ENCODE measurements around the gene SCG3. TPM values are rescaled to one million over a fixed set of nuclear protein-coding genes. Genes with fewer than 3 reads are reported as not detected.

Gene SCG3
- total RNA-seq, 1 experiment from 2014 or later = 22.7 TPM

DNA sequence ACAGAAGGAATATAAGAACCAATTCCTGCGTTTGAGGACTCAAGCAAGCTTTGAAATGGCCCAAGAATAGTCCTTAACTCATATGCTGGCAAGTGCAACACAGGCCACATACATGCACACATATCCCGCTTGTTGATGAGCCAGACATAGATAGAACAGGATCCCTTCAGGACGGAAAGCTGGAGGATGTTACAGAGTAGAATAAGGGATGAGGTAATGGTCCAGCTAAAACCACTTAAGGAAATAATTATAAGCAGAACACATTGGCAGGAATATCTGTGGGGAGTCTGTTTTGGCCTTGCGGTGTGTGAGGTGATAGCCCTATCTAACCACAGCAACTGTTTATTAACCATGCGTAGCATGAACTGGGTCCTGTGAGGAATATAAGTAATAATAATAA is 25.0 kb downstream of the SCG3 start:
- no peak overlapping the region for H2BK20ac ChIP-seq (ENCODE audit: low read depth, low read length, poor library complexity, severe bottlenecking)
- no peak overlapping the region for H3T11ph ChIP-seq (ENCODE audit: low read length)
- no peak overlapping the region for H3K4me3 Mint-ChIP-seq
- H2BK12ac ChIP-seq (ENCODE audit: insufficient read length, low read depth, low read length) = no peak overlapping the region
- no peaks in the 10 kb centered on the region for H3K79me2 ChIP-seq (ENCODE audit: insufficient read depth, low read length)
- no CpG with 5 or more reads among the region's 5 CpGs for WGBS (ENCODE audit: extremely low coverage, insufficient read length, low lambda C conversion rate)
- no peak overlapping the region for H3K27ac Mint-ChIP-seq
- no peak overlapping the region for H2AK5ac ChIP-seq (ENCODE audit: insufficient read length, low read length)
- no peak overlapping the region for H2BK5ac ChIP-seq (ENCODE audit: insufficient read length, low read length)
- no peaks in the 10 kb centered on the region for H3K4me1 ChIP-seq (ENCODE audit: insufficient read depth, low read length)
- TF ChIP-seq, protein P1, sequence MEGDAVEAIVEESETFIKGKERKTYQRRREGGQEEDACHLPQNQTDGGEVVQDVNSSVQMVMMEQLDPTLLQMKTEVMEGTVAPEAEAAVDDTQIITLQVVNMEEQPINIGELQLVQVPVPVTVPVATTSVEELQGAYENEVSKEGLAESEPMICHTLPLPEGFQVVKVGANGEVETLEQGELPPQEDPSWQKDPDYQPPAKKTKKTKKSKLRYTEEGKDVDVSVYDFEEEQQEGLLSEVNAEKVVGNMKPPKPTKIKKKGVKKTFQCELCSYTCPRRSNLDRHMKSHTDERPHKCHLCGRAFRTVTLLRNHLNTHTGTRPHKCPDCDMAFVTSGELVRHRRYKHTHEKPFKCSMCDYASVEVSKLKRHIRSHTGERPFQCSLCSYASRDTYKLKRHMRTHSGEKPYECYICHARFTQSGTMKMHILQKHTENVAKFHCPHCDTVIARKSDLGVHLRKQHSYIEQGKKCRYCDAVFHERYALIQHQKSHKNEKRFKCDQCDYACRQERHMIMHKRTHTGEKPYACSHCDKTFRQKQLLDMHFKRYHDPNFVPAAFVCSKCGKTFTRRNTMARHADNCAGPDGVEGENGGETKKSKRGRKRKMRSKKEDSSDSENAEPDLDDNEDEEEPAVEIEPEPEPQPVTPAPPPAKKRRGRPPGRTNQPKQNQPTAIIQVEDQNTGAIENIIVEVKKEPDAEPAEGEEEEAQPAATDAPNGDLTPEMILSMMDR (conservative IDR thresholded peaks at IDR 0.05) = no peak
- H3K9me3 Mint-ChIP-seq = no peaks in the 10 kb centered on the region
- H3K18ac ChIP-seq (ENCODE audit: insufficient read length, low read depth, low read length) = no peak overlapping the region
- H3K4me2 ChIP-seq (ENCODE audit: insufficient read depth, insufficient read length, low read length) = no peak overlapping the region
- H3K14ac ChIP-seq (ENCODE audit: insufficient read depth, low read length) = no peak overlapping the region
- H4K5ac ChIP-seq (ENCODE audit: insufficient read length, low read depth, low read length) = no peak overlapping the region
- no peaks in the 10 kb centered on the region for H3K9me3 ChIP-seq (ENCODE audit: control insufficient read depth, low read depth, low read length)
- H4K20me1 ChIP-seq (ENCODE audit: control insufficient read depth, insufficient read depth, insufficient read length) = no peaks in the 10 kb centered on the region
- no peak for DNase-seq
- no peak overlapping the region for H2AFZ ChIP-seq (ENCODE audit: low read length)
- no peaks in the 10 kb centered on the region for H3K23me2 ChIP-seq (ENCODE audit: insufficient read length, low read depth, low read length, poor library complexity, severe bottlenecking)
- no peaks in the 10 kb centered on the region for H3K27me3 ChIP-seq (ENCODE audit: insufficient read depth, low read length)
- H3K27ac ChIP-seq (ENCODE audit: insufficient read length, low read depth, low read length) = no peak overlapping the region
- no peak overlapping the region for H3K23ac ChIP-seq (ENCODE audit: insufficient read length, low read depth, low read length)
- H3K9ac ChIP-seq (ENCODE audit: extremely low read depth, insufficient read length, low read length) = no peak overlapping the region
- H3K27me3 Mint-ChIP-seq (ENCODE audit: low read depth) = no peaks in the 10 kb centered on the region
- H3K79me1 ChIP-seq (ENCODE audit: insufficient read depth, low read depth, low read length, poor library complexity, severe bottlenecking) = no peaks in the 10 kb centered on the region
- H3K56ac ChIP-seq (ENCODE audit: insufficient read length, low read depth, low read length) = no peak overlapping the region
- H3K4ac ChIP-seq (ENCODE audit: low read depth, low read length) = no peak overlapping the region
- no peak overlapping the region for H4K91ac ChIP-seq (ENCODE audit: insufficient read length, low read depth, low read length)
- H2BK120ac ChIP-seq (ENCODE audit: low read depth, low read length, poor library complexity, severe bottlenecking) = no peak overlapping the region
- H3K4me1 Mint-ChIP-seq = no peaks in the 10 kb centered on the region
- peaks cover 2 to 6% (median 4%) of the 10 kb centered on the region in 3 experiments; a peak in 4 of 7 replicates for H3K36me3 Mint-ChIP-seq (ENCODE audit: insufficient read depth in 1 of 3, low read depth in 3 of 3)
- H2BK15ac ChIP-seq (ENCODE audit: low read depth, low read length) = no peak overlapping the region
- no peak overlapping the region for H4K8ac ChIP-seq (replicated peaks; ENCODE audit: insufficient read length, low read depth, low read length)
